B cell (primary cell): ENCODE data around the gene RCN2.

ENCODE experiments used
- EZH2 ChIP-seq: IDR thresholded peaks from 2 replicates; pipeline ENCODE4 v1.6.1; 2012; ENCODE audit warnings: borderline replicate concordance, low read depth, mild to moderate bottlenecking, moderate library complexity, low read length; ENCODE audit not compliant: insufficient read depth, poor library complexity, severe bottlenecking
- TF ChIP-seq, protein P1 (sequence below): fragments of 200-600 bp; IDR thresholded peaks from one replicate; pipeline ENCODE4 v1.8.0; 2022; ENCODE audit warnings: antibody characterized with exemption, mild to moderate bottlenecking

DNA sequence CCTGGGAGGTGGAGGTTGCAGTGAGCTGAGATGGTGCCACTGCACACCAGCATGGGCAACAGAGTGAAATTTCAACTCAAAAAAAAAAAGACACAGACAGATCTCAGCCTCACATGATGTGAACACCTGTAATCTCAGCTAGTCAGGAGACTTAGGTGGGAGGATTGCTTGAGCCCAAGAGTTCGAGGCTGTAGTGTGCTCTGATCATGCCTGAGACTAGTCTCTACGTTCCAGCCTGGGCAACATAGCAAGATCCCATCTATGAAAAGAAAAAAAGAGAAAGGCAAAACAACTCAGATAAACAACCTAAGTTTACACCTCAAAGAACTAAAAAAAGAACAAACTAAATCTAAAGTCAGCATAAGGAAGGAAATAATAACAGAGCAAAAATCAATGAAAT lies 37.4 kb upstream of the RCN2 start:
- TF ChIP-seq, protein P1, sequence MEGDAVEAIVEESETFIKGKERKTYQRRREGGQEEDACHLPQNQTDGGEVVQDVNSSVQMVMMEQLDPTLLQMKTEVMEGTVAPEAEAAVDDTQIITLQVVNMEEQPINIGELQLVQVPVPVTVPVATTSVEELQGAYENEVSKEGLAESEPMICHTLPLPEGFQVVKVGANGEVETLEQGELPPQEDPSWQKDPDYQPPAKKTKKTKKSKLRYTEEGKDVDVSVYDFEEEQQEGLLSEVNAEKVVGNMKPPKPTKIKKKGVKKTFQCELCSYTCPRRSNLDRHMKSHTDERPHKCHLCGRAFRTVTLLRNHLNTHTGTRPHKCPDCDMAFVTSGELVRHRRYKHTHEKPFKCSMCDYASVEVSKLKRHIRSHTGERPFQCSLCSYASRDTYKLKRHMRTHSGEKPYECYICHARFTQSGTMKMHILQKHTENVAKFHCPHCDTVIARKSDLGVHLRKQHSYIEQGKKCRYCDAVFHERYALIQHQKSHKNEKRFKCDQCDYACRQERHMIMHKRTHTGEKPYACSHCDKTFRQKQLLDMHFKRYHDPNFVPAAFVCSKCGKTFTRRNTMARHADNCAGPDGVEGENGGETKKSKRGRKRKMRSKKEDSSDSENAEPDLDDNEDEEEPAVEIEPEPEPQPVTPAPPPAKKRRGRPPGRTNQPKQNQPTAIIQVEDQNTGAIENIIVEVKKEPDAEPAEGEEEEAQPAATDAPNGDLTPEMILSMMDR: no peak
- TF ChIP-seq EZH2: no peak
